Effector memory CD8-positive, alpha-beta T cell (primary cell): ENCODE data around the gene FLNB.
"Not testable (repeated sequence)": the region's sequence is repeated elsewhere in the genome, so short reads cannot be mapped to it uniquely, and the experiment has no call there.

ENCODE experiments used
- ATAC-seq: fragments of 150-1000 bp; cut with Tn5 transposase; replicated peaks from 2 replicates; pipeline ENCODE4 v1.10.0; 2021; ENCODE audit warnings: mild to moderate bottlenecking, moderate library complexity
- DNase-seq, 3 experiments: peaks; one replicate each; pipeline ENCODE4 v3.0.0; 2021
- H3K27ac Mint-ChIP-seq, 2 donors: one replicate each; pipeline ENCODE4 v1.8.0; 2022; ENCODE audit warnings: mild to moderate bottlenecking in 2 of 2, mixed read lengths in 2 of 2, moderate library complexity in 2 of 2
- H3K27me3 Mint-ChIP-seq, 2 donors: one replicate each; pipeline ENCODE4 v1.8.0; 2022; ENCODE audit warnings: mixed read lengths in 2 of 2
- H3K36me3 Mint-ChIP-seq: one replicate; pipeline ENCODE4 v1.8.0; 2022; ENCODE audit warnings: mild to moderate bottlenecking, moderate library complexity, mixed read lengths; ENCODE audit not compliant: insufficient read depth
- H3K4me1 Mint-ChIP-seq, 2 donors: one replicate each; pipeline ENCODE4 v1.8.0; 2022; ENCODE audit warnings: low read depth in 2 of 2, mixed read lengths in 2 of 2
- H3K4me3 Mint-ChIP-seq, 2 donors: one replicate each; pipeline ENCODE4 v1.8.0; 2022; ENCODE audit warnings: mild to moderate bottlenecking in 2 of 2, mixed read lengths in 2 of 2, moderate library complexity in 2 of 2
- H3K9me3 Mint-ChIP-seq, 2 donors: one replicate each; pipeline ENCODE4 v1.8.0; 2022; ENCODE audit warnings: mixed read lengths in 2 of 2

FLNB gene

DNA sequence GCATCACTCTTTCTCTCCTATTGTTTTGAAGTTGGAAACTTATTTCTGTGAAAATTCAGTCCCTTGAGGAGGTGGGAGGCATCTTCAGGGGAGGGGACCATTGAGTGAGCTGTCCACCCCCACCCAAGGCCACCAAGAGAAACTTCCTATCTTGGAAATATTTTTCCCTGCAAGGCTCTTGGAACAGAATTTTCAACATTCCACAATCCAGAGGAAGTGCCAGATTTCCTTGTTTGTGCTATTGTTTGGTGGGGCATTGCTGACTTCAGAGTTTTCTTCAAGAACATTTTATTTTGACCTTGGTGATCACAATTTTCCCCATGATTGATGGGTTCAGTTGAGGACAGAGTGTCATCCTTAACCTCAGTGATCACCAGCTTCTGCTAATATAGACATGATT is 190.6 kb downstream of the FLNB start:
- no peaks in the 10 kb centered on the region for H3K4me1 Mint-ChIP-seq
- ATAC-seq (no peak), DNase-seq (no peak)
- no peak overlapping the region for H3K27ac Mint-ChIP-seq
- H3K4me3 Mint-ChIP-seq, result no peak overlapping the region
- H3K36me3 Mint-ChIP-seq, result no peaks in the 10 kb centered on the region
- no peaks in the 10 kb centered on the region for H3K9me3 Mint-ChIP-seq
- H3K27me3 Mint-ChIP-seq, result peaks cover 9 to 21% of the 10 kb centered on the region in 2 donors

DNA sequence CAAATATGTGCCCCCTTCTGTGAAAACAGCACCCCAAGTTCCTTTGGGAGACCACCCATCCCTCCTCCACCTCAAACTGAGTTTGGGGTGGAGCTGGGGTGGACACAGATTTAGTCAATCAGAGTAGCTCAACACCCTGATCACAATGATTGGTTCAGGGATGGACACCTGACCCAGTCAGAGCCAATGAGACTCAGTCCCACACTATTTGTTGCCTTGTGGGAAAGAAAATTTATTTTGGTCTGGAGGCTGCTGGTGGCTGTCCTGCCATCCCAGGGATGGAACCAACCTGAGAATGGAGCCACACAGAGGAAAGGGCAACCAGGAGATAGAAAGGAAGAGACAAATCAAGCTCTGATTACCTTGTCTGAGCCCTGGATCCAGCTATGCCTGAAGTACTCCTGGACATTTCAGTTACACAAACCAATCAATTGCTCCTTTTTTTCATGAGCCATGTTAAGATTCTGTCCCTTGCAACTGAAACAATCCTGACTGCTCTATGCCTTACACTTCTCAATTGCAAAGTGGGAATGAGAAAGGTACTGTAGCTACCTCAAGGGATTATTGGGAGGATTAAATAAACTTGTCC is 192.0 kb downstream of the FLNB start:
- no peak overlapping the region for H3K27ac Mint-ChIP-seq
- no peaks in the 10 kb centered on the region for H3K9me3 Mint-ChIP-seq
- H3K36me3 Mint-ChIP-seq, result no peaks in the 10 kb centered on the region
- peaks cover 9 to 21% of the 10 kb centered on the region in 2 donors for H3K27me3 Mint-ChIP-seq
- DNase-seq (no peak), ATAC-seq (no peak)
- no peaks in the 10 kb centered on the region for H3K4me1 Mint-ChIP-seq
- H3K4me3 Mint-ChIP-seq, result no peak overlapping the region

DNA sequence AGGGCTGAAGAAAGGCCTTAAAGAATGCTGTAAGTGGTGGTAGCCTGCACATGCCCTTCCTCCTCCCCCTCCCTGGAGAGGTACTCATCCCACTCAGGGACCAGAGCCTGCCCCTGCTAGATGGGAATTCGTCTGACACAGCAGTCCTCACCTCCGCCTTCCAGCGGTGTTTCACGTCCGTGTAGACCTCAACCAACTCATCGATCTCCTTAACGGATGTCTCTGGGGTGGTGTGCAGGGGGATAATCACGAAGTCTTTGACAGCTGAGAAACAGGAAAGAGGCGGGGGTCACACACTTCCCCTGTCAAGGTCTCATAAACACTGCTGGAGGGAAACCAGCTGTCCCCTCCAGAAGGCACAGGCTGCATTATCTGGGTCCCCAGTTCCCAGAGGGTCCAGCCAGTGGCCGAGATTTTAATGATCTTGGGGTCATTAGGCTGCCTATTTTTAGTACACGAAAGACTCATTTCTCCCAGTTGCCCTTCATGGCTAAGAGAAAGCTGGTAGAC is 192.7 kb downstream of the FLNB start:
- no peak overlapping the region for H3K4me3 Mint-ChIP-seq

DNA sequence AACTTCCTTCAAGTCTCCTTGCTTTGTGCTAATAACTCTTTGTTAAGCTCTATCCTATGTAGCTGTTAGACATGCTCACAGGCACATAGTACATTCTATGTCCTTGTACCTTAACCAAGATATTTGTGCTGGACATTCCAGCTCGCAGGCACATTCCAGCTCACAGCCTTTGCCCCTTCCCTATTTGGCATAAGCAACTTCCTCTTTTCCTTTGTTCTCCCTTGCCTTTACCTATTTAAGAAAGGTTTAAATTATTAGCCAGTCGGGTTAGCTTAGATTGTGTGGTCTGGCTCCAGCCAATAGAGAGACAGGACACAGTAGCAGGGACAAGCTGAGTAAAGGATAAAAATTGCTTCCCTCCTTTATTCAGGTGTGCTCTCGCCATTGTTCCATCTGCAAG is 193.2 kb downstream of the FLNB start:
- not testable (repeated sequence) for H3K36me3 Mint-ChIP-seq, H3K4me1 Mint-ChIP-seq, H3K4me3 Mint-ChIP-seq, ATAC-seq, DNase-seq, H3K27ac Mint-ChIP-seq, H3K9me3 Mint-ChIP-seq
- H3K27me3 Mint-ChIP-seq, result peaks cover 9 to 33% of the 10 kb centered on the region in 2 donors

More for the DNA sequence above, 192.7 kb downstream of the FLNB start:
- Mint-ChIP-seq H3K36me3 (no peaks in the 10 kb centered on the region), H3K27me3 (peaks cover 9 to 28% of the 10 kb centered on the region in 2 donors), H3K4me1 (no peaks in the 10 kb centered on the region), H3K27ac (no peak overlapping the region), H3K9me3 (no peaks in the 10 kb centered on the region)
- DNase-seq, result no peak
- ATAC-seq, result no peak

DNA sequence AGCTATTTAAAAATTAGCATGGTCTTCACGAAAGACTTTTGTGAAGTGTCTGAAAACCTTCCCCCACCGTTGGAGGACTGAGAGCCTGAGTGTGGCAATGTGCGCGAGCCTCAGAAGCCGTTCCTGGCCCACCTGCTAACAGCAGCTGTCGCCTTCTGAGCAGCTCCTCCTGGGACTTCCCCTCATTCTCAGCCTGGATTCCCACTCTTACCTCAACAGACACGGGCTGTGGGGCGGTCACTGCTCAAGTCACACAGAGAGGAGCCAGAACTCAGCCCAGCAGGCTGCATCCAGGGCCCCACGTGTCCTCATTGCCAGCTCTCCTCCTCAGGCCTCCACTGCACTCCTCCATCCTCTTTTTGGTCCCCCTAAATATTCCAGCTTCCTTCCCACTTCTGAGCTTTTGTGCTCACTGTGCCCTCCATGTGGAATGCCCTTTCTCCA is 194.7 kb downstream of the FLNB start:
- DNase-seq (no peak), ATAC-seq (no peak)
- Mint-ChIP-seq H3K4me3 (no peak overlapping the region), H3K36me3 (no peaks in the 10 kb centered on the region), H3K27me3 (peaks cover 17 to 47% of the 10 kb centered on the region in 2 donors), H3K9me3 (no peaks in the 10 kb centered on the region), H3K27ac (no peak overlapping the region), H3K4me1 (no peaks in the 10 kb centered on the region)

DNA sequence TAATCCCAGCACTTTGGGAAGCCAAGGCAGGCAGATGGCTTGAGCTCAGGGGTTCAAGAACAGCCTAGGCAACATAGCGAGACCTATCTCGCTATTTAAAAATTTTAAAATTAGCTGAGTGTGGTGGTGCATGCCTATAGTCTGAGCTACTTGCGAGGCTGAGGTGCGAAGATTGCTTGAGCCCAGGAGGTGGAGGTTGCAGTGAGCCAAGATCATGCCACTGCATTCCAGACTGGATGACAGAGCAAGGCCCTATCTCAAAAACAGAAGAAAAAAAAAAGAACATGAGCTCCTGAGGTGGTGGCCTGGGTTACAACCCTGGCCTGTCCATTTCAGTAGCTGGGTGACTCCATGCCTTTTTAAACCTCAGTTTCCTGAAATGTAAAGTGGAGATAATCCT is 195.3 kb downstream of the FLNB start:
- no peak for ATAC-seq
- Mint-ChIP-seq H3K4me1 (no peaks in the 10 kb centered on the region), H3K36me3 (no peaks in the 10 kb centered on the region), H3K9me3 (no peaks in the 10 kb centered on the region), H3K27ac (no peak overlapping the region), H3K4me3 (no peak overlapping the region), H3K27me3 (peaks cover 19 to 51% of the 10 kb centered on the region in 2 donors)
- DNase-seq, result no peak

DNA sequence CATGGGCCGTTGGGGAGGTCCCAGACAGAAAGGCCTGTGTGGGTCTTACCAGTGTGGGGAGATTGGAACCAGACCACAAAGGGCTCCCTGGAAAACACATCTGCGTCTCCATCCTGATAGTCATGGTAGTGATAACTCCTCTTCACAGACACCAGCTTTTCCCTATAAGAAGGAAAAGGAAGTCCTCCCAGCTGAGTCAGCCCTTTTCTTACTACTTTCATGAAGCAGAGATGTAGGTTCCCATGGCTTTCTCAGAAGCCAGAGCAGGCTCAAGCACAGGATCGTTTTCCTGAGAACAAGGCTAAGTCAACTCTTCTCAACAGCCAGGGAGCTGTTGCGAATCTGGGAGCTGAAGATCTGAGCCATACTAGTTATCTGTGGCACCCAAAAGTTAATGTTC is 196.5 kb downstream of the FLNB start:
- H3K27ac Mint-ChIP-seq, result no peak overlapping the region
- ATAC-seq, result no peak

DNA sequence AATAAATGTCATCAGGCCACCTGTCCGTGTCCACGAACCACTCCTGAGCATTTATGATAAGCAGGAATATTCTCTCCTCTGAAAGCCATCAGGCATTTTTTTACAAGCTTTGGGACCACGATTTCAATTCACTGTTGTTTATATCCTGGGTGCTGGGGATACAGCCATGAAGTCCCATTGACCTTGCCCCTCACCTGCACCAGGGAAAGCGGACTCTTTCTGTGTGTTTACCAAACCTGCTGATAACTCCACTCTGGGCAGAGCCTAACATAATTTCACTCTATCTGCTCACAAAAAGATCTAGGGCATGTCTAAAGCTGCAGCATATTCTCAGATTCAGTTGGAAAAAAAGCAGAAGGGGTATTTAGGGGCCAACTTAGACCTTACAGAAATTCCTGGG is 197.8 kb downstream of the FLNB start:
- H3K27me3 Mint-ChIP-seq, result peaks cover 27 to 69% of the 10 kb centered on the region in 2 donors
- ATAC-seq (no peak), DNase-seq (no peak)
- no peak overlapping the region for H3K27ac Mint-ChIP-seq
- H3K9me3 Mint-ChIP-seq, result no peaks in the 10 kb centered on the region
- H3K4me1 Mint-ChIP-seq, result no peaks in the 10 kb centered on the region
- H3K4me3 Mint-ChIP-seq, result no peak overlapping the region
- H3K36me3 Mint-ChIP-seq, result no peaks in the 10 kb centered on the region

More for the DNA sequence above, 196.5 kb downstream of the FLNB start:
- H3K4me3 Mint-ChIP-seq, result no peak overlapping the region
- no peaks in the 10 kb centered on the region for H3K9me3 Mint-ChIP-seq
- H3K27me3 Mint-ChIP-seq, result peaks cover 22 to 62% of the 10 kb centered on the region in 2 donors
- H3K4me1 Mint-ChIP-seq, result no peaks in the 10 kb centered on the region
- no peaks in the 10 kb centered on the region for H3K36me3 Mint-ChIP-seq
- no peak for DNase-seq

DNA sequence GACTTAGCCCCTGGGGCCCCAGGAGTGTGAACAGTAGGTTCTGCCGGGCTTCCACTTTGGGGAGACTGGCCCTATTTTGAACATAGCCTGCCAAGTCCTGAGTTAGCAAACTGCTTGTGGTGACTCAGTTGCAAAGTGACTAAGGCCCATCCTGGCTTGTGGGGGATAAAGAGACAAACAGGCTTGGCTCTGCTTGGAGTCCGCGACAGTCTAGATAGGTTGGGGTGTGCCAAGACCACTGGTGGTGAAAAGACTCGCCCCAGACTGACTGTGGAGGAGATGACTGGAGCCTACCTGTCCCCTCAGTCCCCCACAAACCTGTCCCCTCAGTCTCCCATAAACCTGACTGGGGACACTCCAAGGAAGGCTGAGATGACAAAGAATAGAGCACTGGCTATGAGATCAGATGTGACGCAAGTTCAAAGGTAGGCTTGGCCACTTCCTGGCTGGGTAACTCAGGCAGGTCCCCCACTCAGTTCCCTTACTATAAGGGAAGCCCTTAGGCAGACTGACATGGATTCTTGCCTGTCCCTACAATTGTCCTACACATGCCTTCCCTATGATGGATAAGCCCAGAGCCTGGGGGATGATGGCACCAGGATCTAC is 198.3 kb downstream of the FLNB start:
- Mint-ChIP-seq H3K27me3 (peaks cover 27 to 66% of the 10 kb centered on the region in 2 donors), H3K27ac (no peak overlapping the region), H3K4me3 (no peak overlapping the region), H3K9me3 (no peaks in the 10 kb centered on the region), H3K4me1 (no peaks in the 10 kb centered on the region), H3K36me3 (no peaks in the 10 kb centered on the region)
- DNase-seq (no peak), ATAC-seq (no peak)

DNA sequence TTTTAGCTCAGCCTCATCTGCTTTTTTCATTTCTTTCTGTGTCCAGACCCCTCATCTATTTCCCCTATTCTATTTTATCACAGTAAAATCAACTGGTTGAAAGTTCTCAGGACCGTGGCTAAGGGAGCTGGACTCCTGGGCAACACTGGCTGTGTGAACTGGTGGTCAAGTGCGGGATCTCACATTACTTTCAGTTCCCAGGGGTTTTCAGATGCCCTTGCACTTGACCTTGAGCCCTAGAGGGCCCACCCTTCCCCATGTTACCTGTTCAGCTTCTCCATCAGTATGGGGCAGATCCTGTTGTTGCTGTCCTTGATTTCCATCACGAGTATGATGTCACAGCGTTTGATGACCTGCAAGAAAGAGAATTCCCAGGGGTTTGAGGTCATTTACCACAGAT is 199.7 kb downstream of the FLNB start:
- H3K36me3 Mint-ChIP-seq, result no peaks in the 10 kb centered on the region
- ATAC-seq (no peak), DNase-seq (no peak)
- H3K4me1 Mint-ChIP-seq, result no peaks in the 10 kb centered on the region
- no peak overlapping the region for H3K27ac Mint-ChIP-seq
- peaks cover 24 to 57% of the 10 kb centered on the region in 2 donors for H3K27me3 Mint-ChIP-seq
- no peak overlapping the region for H3K4me3 Mint-ChIP-seq
- no peaks in the 10 kb centered on the region for H3K9me3 Mint-ChIP-seq

DNA sequence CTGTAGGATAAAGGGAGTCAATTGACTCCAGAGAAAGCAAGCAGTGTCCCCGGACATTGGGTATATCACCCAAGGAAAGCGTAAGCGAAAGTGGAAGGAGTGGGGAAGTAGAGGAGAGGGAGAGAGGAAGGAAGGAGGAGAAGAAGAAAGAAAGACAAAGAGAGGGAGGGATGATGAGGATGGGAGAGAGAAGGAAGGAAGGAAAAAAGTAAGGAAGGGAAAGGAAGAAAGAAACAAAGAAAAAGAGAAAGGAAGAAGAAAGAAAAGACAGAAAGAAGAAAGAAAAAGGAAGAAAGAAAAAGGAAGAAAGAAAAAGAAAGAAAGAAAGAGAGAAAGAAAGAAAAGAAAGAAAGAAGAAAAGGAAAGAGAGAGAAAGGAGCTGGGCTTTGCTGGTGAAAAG is 201.7 kb downstream of the FLNB start:
- H3K9me3 Mint-ChIP-seq, result no peaks in the 10 kb centered on the region
- H3K4me1 Mint-ChIP-seq, result peaks cover 0 to 5% of the 10 kb centered on the region in 2 donors
- H3K4me3 Mint-ChIP-seq, result no peak overlapping the region
- H3K36me3 Mint-ChIP-seq, result no peaks in the 10 kb centered on the region
- DNase-seq, result no peak
- no peak overlapping the region for H3K27ac Mint-ChIP-seq
- H3K27me3 Mint-ChIP-seq, result peaks cover 18 to 50% of the 10 kb centered on the region in 2 donors
- no peak for ATAC-seq

DNA sequence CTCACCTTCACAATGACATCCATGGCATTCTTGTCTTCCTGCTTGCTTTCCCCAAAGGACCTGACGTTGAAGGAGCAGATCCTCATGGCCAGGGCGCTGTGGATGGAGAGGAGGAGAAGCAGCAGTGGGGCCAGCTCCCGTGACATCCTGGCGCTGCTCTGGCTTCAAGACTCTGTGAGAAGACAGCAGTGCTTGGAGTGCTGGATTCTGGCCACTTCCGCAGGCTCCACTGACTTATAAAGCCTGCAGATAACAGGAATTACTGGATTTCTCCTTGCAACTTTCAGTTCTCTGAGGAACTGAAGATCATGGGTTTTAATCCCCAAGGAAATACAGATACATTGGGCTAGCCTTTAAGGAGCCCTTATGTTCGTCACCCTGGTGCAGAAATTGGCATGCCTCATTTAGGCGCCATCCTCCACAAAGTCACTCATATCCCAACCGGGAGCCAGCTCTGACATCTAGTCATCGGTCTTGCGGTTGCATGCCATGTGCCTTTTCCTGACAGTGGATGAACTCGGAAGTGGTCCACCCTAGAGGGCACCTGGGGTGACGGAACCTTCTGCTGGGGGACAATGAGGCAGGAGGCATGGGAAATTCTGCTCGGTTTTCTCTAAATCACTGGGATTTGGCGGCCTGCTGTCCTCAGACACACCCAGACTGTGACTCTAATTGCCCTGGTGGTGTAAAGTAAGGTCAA is 202.7 kb downstream of the FLNB start, which contains the start of gene DNASE1L3:
Gene DNASE1L3 (minus strand): TSS at position 212 of the 700 bp plus-strand sequence. CDS start 66 bp downstream, at position 146.
- Mint-ChIP-seq H3K4me3 (no peak within 1 kb of the TSS), H3K9me3 (no peaks in the 10 kb centered on the region), H3K27ac (no peak within 1 kb of the TSS), H3K27me3 (peaks cover 18 to 43% of the 10 kb centered on the region in 2 donors), H3K4me1 (peaks cover 4 to 9% of the 10 kb centered on the region in 2 donors), H3K36me3 (no peaks in the 10 kb centered on the region)
- ATAC-seq (no peak), DNase-seq (no peak)

DNA sequence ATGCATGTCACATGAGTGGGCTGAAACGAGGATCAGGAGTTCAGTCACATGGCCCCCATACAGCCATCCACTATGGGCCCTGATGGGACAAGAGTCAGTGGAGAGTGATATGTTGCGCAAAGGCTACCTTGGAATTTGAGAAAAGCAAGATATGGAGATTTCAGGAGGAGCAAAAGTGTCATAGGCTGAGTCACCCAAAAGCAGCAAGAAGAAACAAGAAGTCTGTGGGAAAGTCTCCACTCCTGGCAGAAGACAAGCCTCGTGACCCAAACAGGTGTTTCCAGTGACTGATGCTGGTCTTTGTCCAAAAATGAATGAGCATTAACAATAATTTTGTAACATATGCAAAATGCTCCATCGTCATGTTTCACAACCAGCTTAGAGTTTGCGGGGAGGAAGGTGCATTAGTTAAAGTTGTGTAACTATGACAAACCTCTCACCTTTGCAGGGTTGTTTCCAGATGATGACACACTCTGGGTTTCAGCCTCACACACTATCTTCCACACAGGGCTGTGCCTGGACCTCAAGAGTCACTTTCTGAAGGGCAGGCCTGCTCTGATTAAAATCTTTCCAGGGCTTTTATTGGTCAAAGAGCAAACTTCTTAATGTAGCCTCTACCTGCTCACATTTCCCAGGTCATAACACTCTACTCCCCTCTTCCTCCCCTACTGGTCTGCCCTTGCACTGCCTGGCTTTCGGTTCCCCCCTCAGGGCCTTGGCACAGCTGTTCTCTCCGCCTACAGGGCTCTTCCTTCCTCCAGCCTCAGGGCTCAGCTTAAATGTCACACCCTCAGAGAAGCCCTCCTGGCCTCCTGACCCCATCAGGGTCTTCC is 206.5 kb downstream of the FLNB start:
- DNase-seq, result peak in 1 of 3 experiments; percentile 17
- peak; percentile 72 for ATAC-seq
- Mint-ChIP-seq H3K9me3 (no peaks in the 10 kb centered on the region), H3K36me3 (no peaks in the 10 kb centered on the region), H3K4me1 (peaks cover 10 to 16% of the 10 kb centered on the region in 2 donors), H3K27me3 (peaks cover 5 to 9% of the 10 kb centered on the region in 2 donors), H3K4me3 (no peak overlapping the region), H3K27ac (peak overlapping the region; percentile 16 to 19)
